Breast epithelium (tissue), 4 donors: ENCODE measurements around the gene CMA1. TPM values are rescaled to one million over a fixed set of nuclear protein-coding genes. Genes with fewer than 3 reads are reported as not detected.
"Not testable (repeated sequence)": the region's sequence is repeated elsewhere in the genome, so short reads cannot be mapped to it uniquely, and the experiment has no call there.

Experiments
- DNase-seq, 2 donors: peaks; one replicate each; pipeline ENCODE4 v3.0.0-alpha.2; 2019; ENCODE audit warnings: low spot score in 2 of 2
- H3K27ac ChIP-seq, 2 donors: fragments of 200-600 bp; sonication (generic) in 1 of 2; one replicate each; pipeline ENCODE4 v1.5.1; 2016 to 2019; ENCODE audit warnings: mild to moderate bottlenecking in 1 of 2
- H3K27me3 ChIP-seq, 2 donors: fragments of 200-600 bp; sonication (generic) in 1 of 2; one replicate each; pipeline versions ENCODE4 v1.5.1 to v1.6.0; 2017 to 2019; ENCODE audit warnings: control low read depth in 1 of 2, mild to moderate bottlenecking in 1 of 2
- H3K36me3 ChIP-seq: fragments of 200-600 bp; one replicate; pipeline ENCODE4 v1.5.1; 2019
- H3K4me1 ChIP-seq, 2 donors: fragments of 200-600 bp; sonication (generic); one replicate each; pipeline ENCODE4 v1.5.1; 2016 to 2019; ENCODE audit warnings: control low read depth in 1 of 2
- H3K4me3 ChIP-seq, 3 donors: fragments of 200-600 bp; sonication (generic); 1 replicate in 2 of 3; 2 replicates in 1 of 3; pipeline ENCODE4 v1.5.1; 2016 to 2019; ENCODE audit warnings: mild to moderate bottlenecking in 3 of 3, moderate library complexity in 2 of 3
- H3K9me3 ChIP-seq, 2 donors: fragments of 200-600 bp; sonication (generic) in 1 of 2; one replicate each; pipeline ENCODE4 v1.5.1; 2016 to 2019; ENCODE audit warnings: control low read depth in 1 of 2
- POLR2A ChIP-seq: fragments of 450-650 bp; IDR thresholded peaks from one replicate; pipeline ENCODE4 v1.6.1; 2016; ENCODE audit warnings: antibody characterized with exemption, mild to moderate bottlenecking, moderate library complexity
- POLR2AphosphoS5 ChIP-seq, 3 donors: sonication (generic); formaldehyde crosslinking; IDR thresholded peaks; one replicate each; pipeline ENCODE4 v1.6.1; 2017; ENCODE audit warnings: antibody characterized with exemption in 3 of 3
- intact Hi-C: fragments of 100-400 bp; cut with DNase I; formaldehyde crosslinking; loops from one replicate; pipeline ENCODE4 v1.15.1; 2023; ENCODE audit warnings: low total_unique reads
- total RNA-seq, 3 donors: library from RNA; depleted of rRNA; stranded (reverse); fragments of >200 nt; gene quantifications; one replicate each; pipeline ENCODE4 v1.1.0, GENCODE V29; 2016
- TF ChIP-seq, protein P1 (sequence below), 3 donors: fragments of 450-650 bp; IDR thresholded peaks; one replicate each; pipeline ENCODE4 v1.5.1; 2016 to 2017; ENCODE audit warnings: antibody characterized with exemption in 3 of 3, mild to moderate bottlenecking in 3 of 3, moderate library complexity in 3 of 3

Gene CMA1
- total RNA-seq, 3 donors from 2014 or later: 0.66 to 7.2 TPM; not detected in 1

DNA sequence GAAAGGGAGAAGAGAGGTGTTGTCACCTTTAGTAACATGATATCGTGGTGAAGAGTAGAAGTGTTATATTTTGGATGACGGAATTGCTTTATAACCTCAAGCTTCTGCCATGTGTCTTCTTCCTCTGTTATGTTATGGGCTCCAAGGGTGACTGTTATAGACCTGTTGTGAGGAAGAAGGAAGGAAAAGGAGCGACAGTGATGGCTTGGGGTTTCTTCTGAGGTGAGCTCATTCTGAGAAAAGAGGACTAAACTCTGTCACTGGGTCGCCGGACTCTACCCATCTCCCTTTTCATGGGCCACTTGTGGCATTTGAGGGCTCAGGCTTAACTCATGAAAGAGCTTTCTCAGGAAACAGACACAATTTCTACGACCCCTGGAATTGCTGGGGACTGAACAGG, 1.6 kb downstream of the CMA1 start:
- no peaks in the 10 kb centered on the region for H3K27me3 ChIP-seq
- intact Hi-C loops: no loop called here
- no peak for DNase-seq
- H3K36me3 ChIP-seq: no peaks in the 10 kb centered on the region
- TF ChIP-seq, protein P1, sequence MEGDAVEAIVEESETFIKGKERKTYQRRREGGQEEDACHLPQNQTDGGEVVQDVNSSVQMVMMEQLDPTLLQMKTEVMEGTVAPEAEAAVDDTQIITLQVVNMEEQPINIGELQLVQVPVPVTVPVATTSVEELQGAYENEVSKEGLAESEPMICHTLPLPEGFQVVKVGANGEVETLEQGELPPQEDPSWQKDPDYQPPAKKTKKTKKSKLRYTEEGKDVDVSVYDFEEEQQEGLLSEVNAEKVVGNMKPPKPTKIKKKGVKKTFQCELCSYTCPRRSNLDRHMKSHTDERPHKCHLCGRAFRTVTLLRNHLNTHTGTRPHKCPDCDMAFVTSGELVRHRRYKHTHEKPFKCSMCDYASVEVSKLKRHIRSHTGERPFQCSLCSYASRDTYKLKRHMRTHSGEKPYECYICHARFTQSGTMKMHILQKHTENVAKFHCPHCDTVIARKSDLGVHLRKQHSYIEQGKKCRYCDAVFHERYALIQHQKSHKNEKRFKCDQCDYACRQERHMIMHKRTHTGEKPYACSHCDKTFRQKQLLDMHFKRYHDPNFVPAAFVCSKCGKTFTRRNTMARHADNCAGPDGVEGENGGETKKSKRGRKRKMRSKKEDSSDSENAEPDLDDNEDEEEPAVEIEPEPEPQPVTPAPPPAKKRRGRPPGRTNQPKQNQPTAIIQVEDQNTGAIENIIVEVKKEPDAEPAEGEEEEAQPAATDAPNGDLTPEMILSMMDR (IDR thresholded peaks at IDR 0.05): no peak
- no peak for TF ChIP-seq POLR2AphosphoS5 (IDR thresholded peaks at IDR 0.05)
- TF ChIP-seq POLR2A: no peak
- H3K4me3 ChIP-seq: no peak overlapping the region
- no peaks in the 10 kb centered on the region for H3K9me3 ChIP-seq
- H3K27ac ChIP-seq: no peak overlapping the region
- H3K4me1 ChIP-seq: no peaks in the 10 kb centered on the region

DNA sequence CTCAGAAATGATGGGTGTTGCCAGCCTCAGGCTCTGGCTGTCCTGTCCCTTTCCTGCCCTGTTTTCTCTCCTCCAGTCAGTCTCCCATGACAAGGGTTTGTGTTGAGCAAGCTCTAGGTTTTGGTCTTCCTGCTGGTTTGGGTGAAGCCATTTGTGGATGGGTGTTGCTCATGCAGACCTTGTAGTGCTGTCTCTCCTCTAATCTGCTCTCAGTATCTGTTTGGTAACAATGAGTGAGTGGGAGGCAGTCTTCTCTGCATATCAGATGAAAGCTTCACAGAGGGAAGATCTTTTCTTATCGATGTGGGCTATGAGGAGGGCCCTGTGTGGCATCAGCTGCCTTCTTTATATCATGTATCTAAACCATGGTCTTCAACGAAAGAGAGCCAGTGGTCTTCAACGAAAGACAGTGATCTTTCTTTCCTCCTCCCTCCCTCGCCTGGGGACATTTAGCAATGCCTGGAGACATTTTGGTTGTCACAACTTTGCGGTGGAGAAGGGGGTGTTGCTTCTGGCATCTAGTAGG, 3.6 kb downstream of the CMA1 start:
- no peak for DNase-seq
- no peak for TF ChIP-seq POLR2AphosphoS5 (IDR thresholded peaks at IDR 0.05)
- TF ChIP-seq, protein P1 (IDR thresholded peaks at IDR 0.05): no peak
- no peak for TF ChIP-seq POLR2A
- H3K36me3 ChIP-seq: no peaks in the 10 kb centered on the region
- H3K4me3 ChIP-seq: no peak overlapping the region
- intact Hi-C loops: no loop called here
- H3K27ac ChIP-seq: no peak overlapping the region
- no peaks in the 10 kb centered on the region for H3K9me3 ChIP-seq
- no peaks in the 10 kb centered on the region for H3K4me1 ChIP-seq
- H3K27me3 ChIP-seq: no peaks in the 10 kb centered on the region

DNA sequence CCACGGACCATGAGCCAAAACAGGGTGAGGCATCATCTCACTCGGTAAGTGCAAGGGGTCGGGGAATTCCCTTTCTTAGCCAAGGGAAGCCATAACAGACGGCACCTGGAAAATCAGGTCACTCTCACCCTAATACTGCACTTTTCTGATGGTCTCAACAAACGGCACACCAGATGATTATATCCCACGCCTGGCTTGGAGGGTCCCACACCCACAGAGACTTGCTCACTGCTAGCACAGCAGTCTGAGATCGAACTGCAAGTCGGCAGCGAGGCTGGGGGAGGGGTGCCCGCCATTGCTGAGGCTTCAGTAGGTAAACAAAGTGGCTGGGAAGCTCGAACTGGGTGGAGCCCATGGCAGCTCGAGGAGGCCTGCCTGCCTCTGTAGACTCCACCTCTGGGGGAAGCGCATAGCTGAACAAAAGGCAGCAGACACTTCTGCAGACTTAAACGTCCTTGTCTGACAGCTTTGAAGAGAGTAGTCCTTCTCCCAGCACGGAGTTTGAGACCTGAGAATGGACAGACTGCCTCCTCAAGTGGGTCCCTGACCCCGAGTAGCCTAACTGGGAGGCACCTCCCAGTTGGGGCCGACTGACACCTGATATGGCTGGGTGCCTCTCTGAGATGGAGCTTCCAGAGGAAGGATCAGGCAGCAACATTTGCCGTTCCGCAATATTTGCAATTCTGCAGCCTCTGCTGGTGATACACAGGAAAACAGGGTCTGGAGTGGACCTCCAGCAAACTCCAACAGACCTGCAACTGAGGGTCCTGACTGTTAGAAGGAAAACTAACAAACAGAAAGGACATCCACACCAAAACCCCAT, 16.3 kb downstream of the CMA1 start:
- H3K4me1 ChIP-seq, H3K36me3 ChIP-seq, intact Hi-C loops, H3K4me3 ChIP-seq, H3K27me3 ChIP-seq, H3K27ac ChIP-seq, DNase-seq: not testable (repeated sequence)
- peaks cover 0 to 10% of the 10 kb centered on the region in 2 donors for H3K9me3 ChIP-seq

DNA sequence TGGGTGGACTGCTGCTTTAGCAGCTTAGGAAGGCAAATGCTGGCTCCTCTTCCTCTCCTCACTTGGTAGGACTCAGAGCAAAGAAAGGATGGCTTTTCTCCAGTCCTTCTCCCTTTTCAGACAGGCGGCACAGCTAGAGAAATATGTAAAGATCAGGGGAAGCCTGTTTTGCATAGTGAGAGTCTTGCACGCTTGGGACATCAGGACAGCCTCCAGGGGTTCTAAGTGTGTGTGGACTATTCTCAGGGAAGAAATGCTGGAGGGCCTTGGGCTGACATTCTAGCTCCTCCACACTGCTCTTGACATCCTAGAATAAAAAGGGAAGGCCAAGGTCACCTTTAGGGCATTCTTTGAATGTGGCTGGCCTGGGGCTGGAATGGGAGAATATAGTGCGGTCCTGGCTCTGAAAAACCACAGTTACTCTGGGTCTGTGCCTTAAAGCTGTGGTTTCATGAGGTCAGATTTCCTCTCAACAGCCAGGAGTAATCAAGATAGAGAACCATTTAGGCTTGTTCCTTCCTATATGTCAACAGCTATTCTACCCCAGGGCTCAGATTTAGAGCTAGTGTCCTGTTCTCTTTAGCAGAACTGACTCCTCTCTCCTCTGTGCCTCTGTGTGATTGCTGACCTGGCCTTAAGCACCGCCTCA, 24.3 kb downstream of the CMA1 start:
- no peak overlapping the region for H3K27ac ChIP-seq
- no peaks in the 10 kb centered on the region for H3K9me3 ChIP-seq
- no peaks in the 10 kb centered on the region for H3K4me1 ChIP-seq
- no peaks in the 10 kb centered on the region for H3K27me3 ChIP-seq
- no peak overlapping the region for H3K4me3 ChIP-seq
- intact Hi-C loops: no loop called here
- no peaks in the 10 kb centered on the region for H3K36me3 ChIP-seq
- DNase-seq: no peak
- TF ChIP-seq, protein P1 (IDR thresholded peaks at IDR 0.05): no peak
- no peak for TF ChIP-seq POLR2A
- TF ChIP-seq POLR2AphosphoS5 (IDR thresholded peaks at IDR 0.05): no peak

DNA sequence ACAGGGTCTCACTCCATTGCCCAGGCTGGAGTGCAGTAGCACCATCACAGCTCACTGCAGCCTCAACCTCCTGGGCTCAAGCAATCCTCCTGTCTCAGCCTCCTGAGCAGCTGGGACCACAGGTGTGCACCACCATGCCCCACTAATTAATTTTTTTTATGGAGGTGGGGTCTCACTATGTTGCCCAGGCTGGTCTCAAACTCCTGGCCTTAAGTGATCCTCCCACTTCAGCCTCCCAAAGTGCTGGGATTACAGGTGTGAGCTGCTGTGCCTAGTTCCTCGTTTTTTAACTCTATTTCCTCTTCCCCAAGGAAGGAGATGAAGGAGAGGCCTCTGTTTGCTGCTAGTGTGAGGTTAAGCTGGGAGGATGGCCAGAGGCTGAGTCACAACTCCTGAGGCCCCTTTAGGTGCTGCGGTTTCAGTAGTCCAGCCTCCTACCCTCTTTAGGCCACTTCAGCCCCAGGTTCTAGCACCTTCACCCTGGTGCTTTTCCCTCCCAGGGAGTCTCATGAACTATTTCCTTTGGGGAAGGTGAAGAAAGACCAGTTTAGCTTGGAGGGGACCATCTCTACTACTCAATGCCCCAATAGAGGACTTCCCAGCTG, 25.3 kb downstream of the CMA1 start:
- H3K36me3 ChIP-seq, intact Hi-C loops, DNase-seq, H3K4me1 ChIP-seq, H3K4me3 ChIP-seq, H3K27ac ChIP-seq, H3K9me3 ChIP-seq, H3K27me3 ChIP-seq: not testable (repeated sequence)
